Activated CD4-positive, alpha-beta T cell treated with anti-CD3 and anti-CD28 coated beads, Interleukin-2, amount 10 ng/mL, durations not matched to agents 7 days and 5 days (primary cell): ENCODE data around the gene NPAS2. TPM values are rescaled to one million over a fixed set of nuclear protein-coding genes. Genes with fewer than 3 reads are reported as not detected.
A peak's percentile ranks its signal among the peaks of the same experiment; 100 is the strongest.

Source experiments
- CTCF ChIA-PET: fragments of 350-600 bp; sonication (Branson Sonifier 250); formaldehyde crosslinking; loops from one replicate; lab custom pipeline; 2021; ENCODE audit warnings: antibody characterized with exemption; lab: Charles Lee
- POLR2A ChIA-PET: fragments of 350-600 bp; sonication (Branson Sonifier 250); formaldehyde crosslinking; loops from one replicate; lab custom pipeline; 2021; ENCODE audit warnings: antibody characterized with exemption; lab: Charles Lee
- DNase-seq: peaks from one replicate; pipeline ENCODE4 v3.0.0-alpha.2; 2020
- H3K27ac Mint-ChIP-seq: one replicate; pipeline ENCODE4 v1.8.0; 2021; ENCODE audit warnings: mild to moderate bottlenecking, moderate library complexity, mixed read lengths
- H3K27me3 Mint-ChIP-seq: one replicate; pipeline ENCODE4 v1.8.0; 2021; ENCODE audit warnings: mixed read lengths
- H3K36me3 Mint-ChIP-seq: one replicate; pipeline ENCODE4 v1.8.0; 2021; ENCODE audit warnings: low read depth, mixed read lengths
- H3K4me1 Mint-ChIP-seq: one replicate; pipeline ENCODE4 v1.8.0; 2021; ENCODE audit warnings: mixed read lengths
- H3K4me3 Mint-ChIP-seq: one replicate; pipeline ENCODE4 v1.8.0; 2021; ENCODE audit warnings: mild to moderate bottlenecking, moderate library complexity, mixed read lengths
- H3K9me3 Mint-ChIP-seq: one replicate; pipeline ENCODE4 v1.8.0; 2021; ENCODE audit warnings: mixed read lengths
- total RNA-seq, 2 experiments: library from RNA; stranded (reverse); gene quantifications; one replicate each; pipeline ENCODE4 v1.2.3, GENCODE V29; 2021

NPAS2 gene
- total RNA-seq, 2 experiments from 2014 or later: 5.6 to 6.1 TPM

DNA sequence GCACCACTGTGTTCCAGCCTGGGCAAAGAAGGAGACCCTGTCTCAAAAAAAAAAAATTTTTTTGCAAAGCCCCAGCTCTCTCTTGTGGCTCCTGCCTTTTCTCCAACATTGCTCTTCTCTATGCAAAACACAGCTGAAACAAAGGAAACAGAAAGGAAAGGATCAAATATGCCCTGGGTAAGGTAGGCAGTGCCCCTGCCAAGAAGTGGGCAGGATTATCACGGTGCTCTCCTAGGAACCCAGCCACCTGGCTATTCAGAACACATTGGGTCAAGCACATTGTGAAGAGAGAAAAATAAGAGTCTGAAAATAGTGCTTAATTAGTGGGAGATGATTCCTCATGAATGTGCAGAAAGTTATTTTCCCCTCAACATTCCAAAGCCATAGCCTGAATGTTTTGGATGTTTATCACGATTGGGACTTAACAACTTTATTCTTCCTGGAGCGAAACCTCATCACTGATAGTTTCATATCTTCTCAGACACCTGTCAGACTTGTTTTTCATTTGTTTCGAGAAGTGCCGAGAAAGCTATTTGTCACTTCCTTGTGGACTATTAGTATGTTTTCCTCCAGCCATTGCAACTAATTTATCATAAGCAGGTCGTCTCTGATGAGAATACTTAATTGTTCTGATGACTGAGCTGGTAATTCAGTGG is 139.4 kb downstream of the NPAS2 start:
- Mint-ChIP-seq H3K9me3 (no peaks in the 10 kb centered on the region), H3K4me1 (peaks cover 6% of the 10 kb centered on the region), H3K27ac (no peak overlapping the region), H3K4me3 (no peak overlapping the region), H3K27me3 (no peaks in the 10 kb centered on the region), H3K36me3 (no peaks in the 10 kb centered on the region)
- POLR2A ChIA-PET: no interaction called here
- CTCF ChIA-PET: interaction anchor here (1.0 kb wide), 1 partner anchor 18 kb away, joined by 3 read pairs; no protein-coding TSS in a partner anchor
- no peak for DNase-seq

- Mint-ChIP-seq H3K4me3 (no peak overlapping the region), H3K27me3 (no peaks in the 10 kb centered on the region), H3K27ac (no peak overlapping the region), H3K36me3 (no peaks in the 10 kb centered on the region), H3K4me1 (peaks cover 9% of the 10 kb centered on the region), H3K9me3 (no peaks in the 10 kb centered on the region)
- no peak for DNase-seq
- POLR2A ChIA-PET: no interaction called here
- CTCF ChIA-PET: no interaction called here
These were observed 140.7 kb downstream of the NPAS2 start for GRCh38 chr2:100960688-100961087.

GRCh38 chr2:100962366-100963025 is 142.6 kb downstream of the NPAS2 start:
- no peak for DNase-seq
- Mint-ChIP-seq H3K27ac (peak overlapping the region; percentile 73), H3K9me3 (no peaks in the 10 kb centered on the region), H3K4me3 (no peak overlapping the region), H3K36me3 (no peaks in the 10 kb centered on the region), H3K27me3 (no peaks in the 10 kb centered on the region), H3K4me1 (peaks cover 9% of the 10 kb centered on the region)
- ChIA-PET CTCF (no interaction called here), POLR2A (no interaction called here)

- no peak for DNase-seq
- Mint-ChIP-seq H3K4me1 (peaks cover 9% of the 10 kb centered on the region), H3K4me3 (no peak overlapping the region), H3K9me3 (no peaks in the 10 kb centered on the region), H3K27me3 (no peaks in the 10 kb centered on the region), H3K27ac (peak overlapping the region; percentile 73), H3K36me3 (no peaks in the 10 kb centered on the region)
- CTCF ChIA-PET: no interaction called here
- POLR2A ChIA-PET: no interaction called here
These were observed 143.1 kb downstream of the NPAS2 start for GRCh38 chr2:100963026-100963375.

- Mint-ChIP-seq H3K9me3 (no peaks in the 10 kb centered on the region), H3K4me1 (peaks cover 9% of the 10 kb centered on the region), H3K27me3 (no peaks in the 10 kb centered on the region), H3K27ac (no peak overlapping the region), H3K4me3 (no peak overlapping the region), H3K36me3 (no peaks in the 10 kb centered on the region)
- ChIA-PET POLR2A (no interaction called here), CTCF (interaction anchor here (0.7 kb wide), 1 partner anchor 290 kb away, joined by 5 read pairs; no protein-coding TSS in a partner anchor)
- peak; percentile 40 for DNase-seq
These were observed 144.3 kb downstream of the NPAS2 start for GRCh38 chr2:100964222-100964621.

GRCh38 chr2:100964681-100965169 is 144.8 kb downstream of the NPAS2 start:
- Mint-ChIP-seq H3K27me3 (no peaks in the 10 kb centered on the region), H3K9me3 (no peaks in the 10 kb centered on the region)
- POLR2A ChIA-PET: no interaction called here

DNA sequence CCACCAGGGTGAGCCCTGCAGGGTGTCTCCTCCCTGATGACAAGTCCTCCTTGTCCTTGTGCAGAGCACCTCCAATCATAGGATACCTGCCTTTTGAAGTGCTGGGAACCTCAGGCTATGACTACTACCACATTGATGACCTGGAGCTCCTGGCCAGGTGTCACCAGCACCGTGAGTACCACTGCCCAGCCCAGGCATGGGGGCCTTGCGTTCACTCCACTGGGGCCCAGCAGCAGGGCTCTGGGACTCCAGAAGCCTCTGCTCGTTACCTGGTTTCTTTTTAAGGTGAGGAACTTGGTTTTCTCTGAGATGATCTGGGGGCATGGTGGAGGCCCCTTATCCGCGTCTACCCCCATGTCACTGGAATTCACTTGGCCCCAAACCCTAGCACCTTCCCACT is 145.7 kb downstream of the NPAS2 start:
- POLR2A ChIA-PET: no interaction called here
- H3K4me3 Mint-ChIP-seq: no peak overlapping the region
- no peaks in the 10 kb centered on the region for H3K27me3 Mint-ChIP-seq
- H3K4me1 Mint-ChIP-seq: peaks cover 9% of the 10 kb centered on the region
- H3K27ac Mint-ChIP-seq: no peak overlapping the region
- no peaks in the 10 kb centered on the region for H3K36me3 Mint-ChIP-seq
- no peaks in the 10 kb centered on the region for H3K9me3 Mint-ChIP-seq
- no peak for DNase-seq
- CTCF ChIA-PET: no interaction called here

More at GRCh38 chr2:100964681-100965169, 144.8 kb downstream of the NPAS2 start:
- peaks cover 9% of the 10 kb centered on the region for H3K4me1 Mint-ChIP-seq
- no peak overlapping the region for H3K27ac Mint-ChIP-seq
- no peak overlapping the region for H3K4me3 Mint-ChIP-seq
- no peaks in the 10 kb centered on the region for H3K36me3 Mint-ChIP-seq
- no peak for DNase-seq
- CTCF ChIA-PET: interaction anchor here (0.7 kb wide), 2 partner anchors 98 to 290 kb away, joined by 3 to 5 read pairs; no protein-coding TSS in a partner anchor

GRCh38 chr2:100967716-100968115 is 147.8 kb downstream of the NPAS2 start:
- H3K27ac Mint-ChIP-seq: no peak overlapping the region
- H3K36me3 Mint-ChIP-seq: no peaks in the 10 kb centered on the region
- ChIA-PET POLR2A (no interaction called here), CTCF (no interaction called here)
- H3K9me3 Mint-ChIP-seq: no peaks in the 10 kb centered on the region
- no peak for DNase-seq
- H3K4me1 Mint-ChIP-seq: peaks cover 9% of the 10 kb centered on the region
- H3K27me3 Mint-ChIP-seq: no peaks in the 10 kb centered on the region
- H3K4me3 Mint-ChIP-seq: no peak overlapping the region

DNA sequence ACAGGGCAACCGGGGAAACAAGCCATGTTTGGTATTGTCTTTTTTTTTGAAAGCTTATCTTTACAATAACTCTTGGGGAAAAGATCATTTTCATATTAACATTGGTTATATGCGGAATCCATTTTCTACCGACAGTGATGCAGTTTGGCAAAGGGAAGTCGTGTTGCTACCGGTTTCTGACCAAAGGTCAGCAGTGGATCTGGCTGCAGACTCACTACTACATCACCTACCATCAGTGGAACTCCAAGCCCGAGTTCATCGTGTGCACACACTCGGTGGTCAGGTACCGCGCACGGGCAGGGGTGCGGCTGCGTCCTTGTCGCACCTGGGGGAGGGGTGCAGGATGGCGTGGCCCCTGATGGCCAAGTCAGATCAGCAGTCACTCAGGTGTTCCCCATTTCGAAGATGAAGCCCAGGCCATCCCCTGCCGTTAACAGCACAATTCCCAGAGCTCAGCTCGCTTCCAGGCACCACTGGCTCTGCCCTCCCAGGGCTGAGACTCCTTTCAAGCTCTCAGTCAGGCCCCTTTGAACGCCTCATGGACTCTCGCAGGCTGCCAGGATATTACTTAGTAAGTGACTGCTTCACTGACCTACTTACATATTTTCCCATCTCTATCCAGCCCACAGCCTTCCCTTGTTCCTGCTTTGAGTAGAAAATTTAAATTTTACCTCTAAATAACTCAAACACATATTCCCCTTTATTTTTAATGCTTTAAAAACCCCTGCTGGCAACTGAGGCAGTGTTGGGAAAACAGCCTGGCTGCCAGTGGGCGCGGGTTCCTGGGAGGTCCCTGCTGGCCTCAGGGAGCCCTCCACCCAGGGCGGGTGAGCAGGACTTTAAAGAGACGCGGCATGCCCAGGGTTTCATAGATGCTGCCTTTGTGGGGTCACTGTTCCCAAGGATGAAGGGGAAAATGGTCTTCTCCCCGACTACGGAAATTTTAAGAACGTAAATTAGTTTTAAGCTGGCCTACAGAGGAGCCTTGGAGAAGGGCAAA is 148.5 kb downstream of the NPAS2 start:
- peaks cover 9% of the 10 kb centered on the region for H3K4me1 Mint-ChIP-seq
- no peak overlapping the region for H3K27ac Mint-ChIP-seq
- ChIA-PET CTCF (no interaction called here), POLR2A (no interaction called here)
- H3K4me3 Mint-ChIP-seq: no peak overlapping the region
- H3K36me3 Mint-ChIP-seq: no peaks in the 10 kb centered on the region
- no peaks in the 10 kb centered on the region for H3K9me3 Mint-ChIP-seq
- DNase-seq: no peak
- H3K27me3 Mint-ChIP-seq: no peaks in the 10 kb centered on the region

- CTCF ChIA-PET: no interaction called here
- no peaks in the 10 kb centered on the region for H3K36me3 Mint-ChIP-seq
- no peaks in the 10 kb centered on the region for H3K4me1 Mint-ChIP-seq
- POLR2A ChIA-PET: no interaction called here
- H3K9me3 Mint-ChIP-seq: no peaks in the 10 kb centered on the region
- no peak overlapping the region for H3K27ac Mint-ChIP-seq
- no peaks in the 10 kb centered on the region for H3K27me3 Mint-ChIP-seq
- no peak overlapping the region for H3K4me3 Mint-ChIP-seq
- DNase-seq: no peak
These were observed 150.1 kb downstream of the NPAS2 start for GRCh38 chr2:100969998-100970397.

DNA sequence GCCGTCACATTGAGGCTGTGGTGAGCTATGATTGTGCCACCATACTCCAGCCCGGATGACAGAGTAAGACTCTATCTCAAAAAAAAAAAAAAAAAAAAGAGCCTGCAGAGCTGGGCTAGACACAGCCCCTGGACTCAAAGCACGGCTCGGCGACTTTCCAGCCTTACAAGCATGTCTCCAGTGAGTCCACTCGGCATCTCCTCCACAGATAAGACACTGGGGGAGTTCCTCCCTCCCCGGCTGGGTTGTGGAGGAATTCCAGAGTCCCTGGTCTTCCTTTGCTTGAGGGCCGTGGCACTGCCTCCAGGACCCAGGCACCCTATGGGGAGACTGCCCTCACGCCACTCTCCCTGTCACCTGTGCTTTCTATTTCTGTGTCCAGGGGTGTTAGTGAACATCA is 151.3 kb downstream of the NPAS2 start:
- no peak overlapping the region for H3K4me3 Mint-ChIP-seq
- H3K9me3 Mint-ChIP-seq: no peaks in the 10 kb centered on the region
- CTCF ChIA-PET: interaction anchor here (1.1 kb wide), 1 partner anchor 16 kb away, joined by 3 read pairs; no protein-coding TSS in a partner anchor

GRCh38 chr2:100972452-100972851 is 152.5 kb downstream of the NPAS2 start:
- no peaks in the 10 kb centered on the region for H3K27me3 Mint-ChIP-seq
- no peaks in the 10 kb centered on the region for H3K4me1 Mint-ChIP-seq
- DNase-seq: no peak
- CTCF ChIA-PET: no interaction called here
- H3K27ac Mint-ChIP-seq: no peak overlapping the region
- H3K36me3 Mint-ChIP-seq: no peaks in the 10 kb centered on the region
- no peaks in the 10 kb centered on the region for H3K9me3 Mint-ChIP-seq
- H3K4me3 Mint-ChIP-seq: no peak overlapping the region
- POLR2A ChIA-PET: no interaction called here

More for the DNA sequence above, 151.3 kb downstream of the NPAS2 start:
- DNase-seq: no peak
- H3K36me3 Mint-ChIP-seq: no peaks in the 10 kb centered on the region
- POLR2A ChIA-PET: no interaction called here
- H3K27ac Mint-ChIP-seq: no peak overlapping the region
- no peaks in the 10 kb centered on the region for H3K4me1 Mint-ChIP-seq
- no peaks in the 10 kb centered on the region for H3K27me3 Mint-ChIP-seq
